Left lung (tissue), 10 donors: ENCODE measurements around the gene HPN. TPM values are rescaled to one million over a fixed set of nuclear protein-coding genes. Genes with fewer than 3 reads are reported as not detected.
A peak's percentile ranks its signal among the peaks of the same experiment; 100 is the strongest.
"Not testable (repeated sequence)": the region's sequence is repeated elsewhere in the genome, so short reads cannot be mapped to it uniquely, and the experiment has no call there.

Experiments
- ATAC-seq: fragments of 200-7000 bp; cut with Tn5 transposase; one replicate; pipeline ENCODE4 v1.9.1; 2020; ENCODE audit warnings: moderate library complexity
- DNase-seq, 4 donors: peaks; one replicate each; pipeline ENCODE4 v3.0.0-alpha.2; 2013 to 2020
- H3K27ac ChIP-seq, 2 donors: fragments of 200-600 bp; sonication (generic) in 1 of 2; one replicate each; pipeline versions ENCODE4 v1.5.0 to v1.8.0; 2020 to 2021
- H3K27me3 ChIP-seq, 2 donors: fragments of 200-600 bp; sonication (generic) in 1 of 2; one replicate each; pipeline versions ENCODE4 v1.5.0 to v1.8.0; 2020 to 2021
- H3K36me3 ChIP-seq, 2 donors: fragments of 200-600 bp; sonication (generic) in 1 of 2; one replicate each; pipeline versions ENCODE4 v1.5.0 to v1.8.0; 2020 to 2021
- H3K4me1 ChIP-seq, 2 donors: fragments of 200-600 bp; one replicate each; pipeline ENCODE4 v1.8.0; 2021
- H3K4me3 ChIP-seq, 2 donors: fragments of 200-600 bp; sonication (generic) in 1 of 2; one replicate each; pipeline versions ENCODE4 v1.5.0 to v1.8.0; 2020 to 2021; ENCODE audit warnings: mild to moderate bottlenecking in 1 of 2
- H3K9me3 ChIP-seq, 2 donors: fragments of 200-600 bp; sonication (generic) in 1 of 2; one replicate each; pipeline versions ENCODE4 v1.5.0 to v1.8.0; 2020 to 2021
- intact Hi-C, 2 donors: fragments of 100-400 bp; cut with DNase I; formaldehyde crosslinking; loops; one replicate each; pipeline versions ENCODE4 v1.11.2 to v1.14.2; 2022
- polyA plus RNA-seq, 6 donors: library from polyadenylated mRNA; unstranded; fragments of 120-200 nt; gene quantifications; one replicate each; pipeline ENCODE4 v1.2.1, GENCODE V29; 2013; ENCODE audit not compliant: insufficient read length in 6 of 6
- total RNA-seq, 2 donors: library from RNA; stranded (reverse); fragmentation: NEBNext Ultra II Directional; extraction: Animal tissue kit (Norgen Biotek cat#: 25700); gene quantifications; one replicate each; pipeline ENCODE4 v1.2.1, GENCODE V29; 2021
- TF ChIP-seq, protein P1 (sequence below), 2 donors: fragments of 200-600 bp; sonication (generic) in 1 of 2; IDR thresholded peaks; one replicate each; pipeline versions ENCODE4 v1.5.0 to v1.8.0; 2021; ENCODE audit warnings: antibody characterized with exemption in 2 of 2
- donor health status: DM: no; HTN: yes; CAD: no.
- donor health status: DM: no; HTN: no; CAD: no.

Gene HPN
- total and polyA plus RNA-seq, 8 donors = 16.8 to 44.7 (median 32.2) TPM

DNA sequence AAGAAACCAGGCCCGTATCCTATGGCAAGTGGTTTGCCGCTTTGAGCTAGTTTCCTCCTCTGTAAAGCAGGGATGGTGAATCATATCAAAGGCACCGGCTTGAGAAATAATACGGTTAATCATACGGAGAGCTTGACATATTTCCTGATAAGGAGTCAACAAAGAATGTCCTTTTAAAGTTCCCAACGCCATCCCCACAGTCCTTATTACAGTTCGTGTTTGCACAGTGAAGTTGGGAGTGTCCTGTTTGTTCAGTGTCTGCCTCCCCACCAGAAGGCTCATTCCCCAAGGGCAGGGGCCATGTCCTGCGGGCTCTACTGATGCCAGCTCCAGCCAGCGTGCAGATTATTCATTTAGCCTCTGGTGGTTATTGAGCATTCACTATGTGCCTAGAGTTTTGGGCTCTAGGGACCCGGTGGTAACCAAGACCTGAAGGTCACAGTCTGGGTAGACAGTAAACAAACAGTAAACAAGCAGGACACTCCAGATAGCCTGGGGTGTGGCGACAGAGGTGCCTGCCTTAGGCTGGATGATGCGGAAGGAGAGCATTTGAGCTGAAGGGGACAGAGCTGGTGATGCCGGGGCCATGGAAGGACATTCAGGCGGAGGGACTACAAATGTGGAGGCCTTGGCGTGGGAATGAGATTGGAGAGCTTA is 35.1 kb upstream of the HPN start:
- TF ChIP-seq, protein P1, sequence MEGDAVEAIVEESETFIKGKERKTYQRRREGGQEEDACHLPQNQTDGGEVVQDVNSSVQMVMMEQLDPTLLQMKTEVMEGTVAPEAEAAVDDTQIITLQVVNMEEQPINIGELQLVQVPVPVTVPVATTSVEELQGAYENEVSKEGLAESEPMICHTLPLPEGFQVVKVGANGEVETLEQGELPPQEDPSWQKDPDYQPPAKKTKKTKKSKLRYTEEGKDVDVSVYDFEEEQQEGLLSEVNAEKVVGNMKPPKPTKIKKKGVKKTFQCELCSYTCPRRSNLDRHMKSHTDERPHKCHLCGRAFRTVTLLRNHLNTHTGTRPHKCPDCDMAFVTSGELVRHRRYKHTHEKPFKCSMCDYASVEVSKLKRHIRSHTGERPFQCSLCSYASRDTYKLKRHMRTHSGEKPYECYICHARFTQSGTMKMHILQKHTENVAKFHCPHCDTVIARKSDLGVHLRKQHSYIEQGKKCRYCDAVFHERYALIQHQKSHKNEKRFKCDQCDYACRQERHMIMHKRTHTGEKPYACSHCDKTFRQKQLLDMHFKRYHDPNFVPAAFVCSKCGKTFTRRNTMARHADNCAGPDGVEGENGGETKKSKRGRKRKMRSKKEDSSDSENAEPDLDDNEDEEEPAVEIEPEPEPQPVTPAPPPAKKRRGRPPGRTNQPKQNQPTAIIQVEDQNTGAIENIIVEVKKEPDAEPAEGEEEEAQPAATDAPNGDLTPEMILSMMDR (IDR thresholded peaks at IDR 0.05) = no peak
- H3K27me3 ChIP-seq = no peaks in the 10 kb centered on the region
- H3K9me3 ChIP-seq = no peaks in the 10 kb centered on the region
- intact Hi-C loops = no loop called here
- no peak overlapping the region for H3K4me3 ChIP-seq
- H3K36me3 ChIP-seq = peaks cover 0 to 62% of the 10 kb centered on the region in 2 donors
- H3K4me1 ChIP-seq = peaks cover 43 to 99% of the 10 kb centered on the region in 2 donors
- peak in 3 of 4 donors; percentile 60 to 74 (median 63) for DNase-seq
- ATAC-seq = peak; percentile 84
- H3K27ac ChIP-seq = peak overlapping the region; percentile 73 to 97

DNA sequence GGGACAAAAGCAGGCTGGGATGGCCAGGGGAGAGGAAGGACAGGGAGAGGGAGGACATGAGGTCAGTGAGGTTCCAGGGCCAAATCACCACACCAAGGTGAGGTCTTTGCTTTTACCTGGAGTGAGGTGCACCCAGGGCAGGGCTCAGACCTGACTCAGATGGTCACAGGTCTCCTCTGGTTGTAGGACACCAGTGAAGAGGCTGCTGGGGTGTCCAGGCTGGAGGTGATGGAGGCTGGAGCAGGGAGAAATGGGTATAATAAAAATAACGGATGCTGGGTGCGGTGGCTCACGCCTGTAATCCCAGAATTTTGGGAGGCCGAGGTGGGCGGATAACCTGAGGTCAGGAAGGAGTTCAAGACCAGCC is 34.5 kb upstream of the HPN start:
- peaks cover 40 to 99% of the 10 kb centered on the region in 2 donors for H3K4me1 ChIP-seq
- DNase-seq = peak in 1 of 4 donors; percentile 22
- ATAC-seq = no peak
- no peak overlapping the region for H3K4me3 ChIP-seq
- H3K9me3 ChIP-seq = no peaks in the 10 kb centered on the region
- H3K27ac ChIP-seq = peak overlapping the region; percentile 67 to 97
- TF ChIP-seq, protein P1 (IDR thresholded peaks at IDR 0.05) = no peak
- intact Hi-C loops = no loop called here
- peaks cover 0 to 66% of the 10 kb centered on the region in 2 donors for H3K36me3 ChIP-seq
- H3K27me3 ChIP-seq = no peaks in the 10 kb centered on the region

DNA sequence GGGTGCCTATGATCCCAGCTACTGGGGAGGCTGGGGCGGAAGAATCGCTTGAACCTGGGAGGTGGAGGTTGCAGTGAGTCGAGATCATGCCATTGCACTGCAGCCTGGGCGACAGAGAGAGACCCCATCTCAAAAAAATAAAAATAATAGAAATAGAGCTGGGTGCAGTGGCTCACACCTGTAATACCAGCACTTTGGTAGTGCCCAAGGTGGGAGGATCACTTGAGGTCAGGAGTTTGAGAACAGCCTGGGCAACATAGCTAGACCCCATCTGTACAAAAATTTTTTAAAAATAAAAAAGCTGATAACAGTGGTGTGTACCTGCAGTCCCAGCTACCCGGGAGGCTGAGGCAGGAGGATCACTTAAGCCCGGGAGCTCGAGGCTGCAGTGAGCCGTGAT is 34.1 kb upstream of the HPN start:
- H3K4me3 ChIP-seq, ATAC-seq, H3K9me3 ChIP-seq, intact Hi-C loops, H3K27me3 ChIP-seq: not testable (repeated sequence)
- peak in 1 of 4 donors; percentile 15 for DNase-seq
- Histone ChIP-seq H3K36me3 (peaks cover 0 to 66% of the 10 kb centered on the region in 2 donors), H3K4me1 (peaks cover 40 to 99% of the 10 kb centered on the region in 2 donors), H3K27ac (peak overlapping the region; percentile 67 to 97)

DNA sequence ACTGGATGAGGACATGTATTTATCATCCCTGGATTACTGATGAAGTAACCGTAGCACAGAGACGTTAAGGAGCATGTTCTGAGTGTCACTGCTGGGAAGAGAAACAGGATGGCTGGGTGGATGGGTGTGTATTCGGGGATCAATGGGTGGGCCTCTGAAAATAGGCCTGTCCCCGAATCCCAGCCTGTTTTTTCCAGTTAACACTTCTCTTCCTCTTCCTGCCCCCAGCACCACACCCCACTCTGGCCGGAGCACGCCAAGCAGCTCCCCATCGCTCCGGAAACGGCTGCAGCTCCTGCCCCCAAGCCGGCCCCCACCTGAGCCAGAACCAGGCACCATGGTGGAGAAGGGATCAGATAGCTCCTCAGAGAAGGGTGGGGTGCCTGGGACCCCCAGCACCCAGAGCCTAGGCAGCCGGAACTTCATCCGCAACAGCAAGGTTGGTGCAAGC is 32.6 kb upstream of the HPN start:
- H3K36me3 ChIP-seq = peaks cover 0 to 74% of the 10 kb centered on the region in 2 donors
- intact Hi-C loops = no loop called here
- peak overlapping the region; percentile 44 to 97 for H3K27ac ChIP-seq
- H3K9me3 ChIP-seq = no peaks in the 10 kb centered on the region
- no peak overlapping the region for H3K4me3 ChIP-seq
- H3K4me1 ChIP-seq = peaks cover 36 to 99% of the 10 kb centered on the region in 2 donors
- H3K27me3 ChIP-seq = no peaks in the 10 kb centered on the region
- DNase-seq (no peak), ATAC-seq (no peak)
- TF ChIP-seq, protein P1 (IDR thresholded peaks at IDR 0.05) = no peak

DNA sequence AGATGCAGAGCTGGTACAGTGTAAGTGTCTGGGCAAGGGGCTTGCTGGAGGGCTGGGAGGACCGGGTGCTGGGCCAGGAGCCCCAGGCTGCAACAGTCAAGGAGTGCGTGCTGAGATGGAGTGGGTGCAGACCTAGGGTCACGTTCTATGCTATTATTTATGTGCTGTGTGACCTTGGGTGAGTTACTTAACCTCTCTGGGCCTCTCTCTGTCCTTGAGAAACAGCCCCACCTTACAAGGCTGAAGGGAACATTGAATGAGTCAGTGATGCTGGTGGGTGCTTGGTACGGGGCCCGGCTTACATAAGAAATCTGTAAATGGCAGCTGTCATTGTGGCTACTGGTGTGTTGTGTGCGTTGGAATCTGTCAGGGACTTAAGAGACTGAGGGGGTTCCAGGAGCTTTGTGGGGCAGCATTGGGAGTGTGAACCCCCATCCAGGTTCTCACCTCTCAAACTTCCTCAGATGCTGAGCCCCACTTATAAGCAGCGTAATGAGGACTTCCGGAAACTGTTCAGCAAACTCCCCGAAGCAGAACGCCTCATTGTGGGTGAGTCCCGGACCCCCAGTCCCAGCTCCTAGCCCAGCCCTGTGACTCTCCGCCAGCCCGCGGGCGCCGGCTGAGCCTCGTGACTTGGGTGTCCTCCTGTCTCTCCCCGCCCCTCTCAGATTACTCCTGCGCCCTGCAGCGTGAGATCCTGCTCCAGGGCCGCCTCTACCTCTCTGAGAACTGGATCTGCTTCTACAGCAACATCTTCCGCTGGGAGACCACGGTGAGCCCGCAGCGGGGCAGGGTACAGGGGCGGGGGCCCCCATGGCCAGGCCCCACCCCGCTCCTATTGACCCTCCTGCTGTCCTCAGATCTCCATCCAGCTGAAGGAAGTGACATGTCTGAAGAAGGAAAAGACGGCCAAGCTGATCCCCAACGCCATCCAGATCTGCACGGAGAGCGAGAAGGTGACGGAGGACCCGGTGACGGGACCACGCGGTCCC is 31.8 kb upstream of the HPN start:
- intact Hi-C loops = loop anchor here in 1 of 2 donors (5.0 kb wide), 1 partner anchor 37 kb away; no protein-coding TSS in a partner anchor
- H3K9me3 ChIP-seq = no peaks in the 10 kb centered on the region
- ATAC-seq (no peak), DNase-seq (no peak)
- H3K4me3 ChIP-seq = no peak overlapping the region
- TF ChIP-seq, protein P1 (IDR thresholded peaks at IDR 0.05) = no peak
- peak overlapping the region in 1 of 2 donors; percentile 97 for H3K27ac ChIP-seq
- no peaks in the 10 kb centered on the region for H3K27me3 ChIP-seq
- peaks cover 28 to 99% of the 10 kb centered on the region in 2 donors for H3K4me1 ChIP-seq
- H3K36me3 ChIP-seq = peaks cover 0 to 77% of the 10 kb centered on the region in 2 donors
